Neutrophil (primary cell): ENCODE data around the gene NBL1.

ENCODE experiments used
- H3K27ac ChIP-seq: fragments of 200-600 bp; sonication (generic); 2 replicates; pipeline ENCODE4 v1.5.1; 2016; ENCODE audit warnings: mild to moderate bottlenecking, moderate library complexity
- H3K27me3 ChIP-seq: fragments of 200-600 bp; sonication (generic); 2 replicates; pipeline ENCODE4 v1.6.0; 2016; ENCODE audit warnings: mild to moderate bottlenecking
- H3K36me3 ChIP-seq: fragments of 200-600 bp; sonication (generic); 2 replicates; pipeline ENCODE4 v1.5.1; 2017
- H3K4me1 ChIP-seq, 2 experiments: fragments of 200-600 bp in 1 of 2; sonication (generic) in 1 of 2; 1 replicate in 1 of 2; 2 replicates in 1 of 2; pipeline versions ENCODE4 v1.5.1 to v1.6.1; 2013 to 2016; ENCODE audit warnings: low read depth in 1 of 2, low read length in 1 of 2, mild to moderate bottlenecking in 1 of 2, moderate library complexity in 1 of 2; ENCODE audit not compliant: control insufficient read depth in 1 of 2, insufficient read depth in 1 of 2
- H3K4me3 ChIP-seq, 2 experiments: fragments of 200-600 bp in 1 of 2; sonication (generic) in 1 of 2; 1 replicate in 1 of 2; 2 replicates in 1 of 2; pipeline ENCODE4 v1.5.1; 2013 to 2016; ENCODE audit warnings: low read depth in 1 of 2, low read length in 1 of 2, mild to moderate bottlenecking in 1 of 2, moderate library complexity in 1 of 2
- H3K9me3 ChIP-seq: fragments of 200-600 bp; sonication (generic); 2 replicates; pipeline ENCODE4 v1.5.1; 2016
- CTCF ChIP-seq: fragments of 200-600 bp; sonication (generic); IDR thresholded peaks from 2 replicates; pipeline ENCODE4 v1.5.1; 2016; ENCODE audit warnings: antibody characterized with exemption

Gene NBL1

GRCh38 chr1:19700079-19700777 lies 56.1 kb downstream of the NBL1 start:
- H3K36me3 ChIP-seq: peaks cover 8% of the 10 kb centered on the region
- H3K4me3 ChIP-seq: no peak overlapping the region
- H3K27ac ChIP-seq: no peak overlapping the region
- TF ChIP-seq CTCF: no peak
- no peaks in the 10 kb centered on the region for H3K4me1 ChIP-seq
- H3K27me3 ChIP-seq: no peaks in the 10 kb centered on the region
- no peaks in the 10 kb centered on the region for H3K9me3 ChIP-seq

GRCh38 chr1:19703280-19703679 lies 59.2 kb downstream of the NBL1 start:
- Histone ChIP-seq H3K9me3 (no peaks in the 10 kb centered on the region), H3K27ac (no peak overlapping the region), H3K36me3 (peaks cover 5% of the 10 kb centered on the region), H3K27me3 (no peaks in the 10 kb centered on the region), H3K4me3 (no peak overlapping the region), H3K4me1 (no peaks in the 10 kb centered on the region)
- no peak for TF ChIP-seq CTCF

GRCh38 chr1:19704247-19705113 lies 60.4 kb downstream of the NBL1 start:
- H3K36me3 ChIP-seq: peaks cover 5% of the 10 kb centered on the region
- peak; percentile 45 for TF ChIP-seq CTCF
- H3K9me3 ChIP-seq: no peaks in the 10 kb centered on the region
- H3K27me3 ChIP-seq: no peaks in the 10 kb centered on the region
- H3K27ac ChIP-seq: no peak overlapping the region
- no peaks in the 10 kb centered on the region for H3K4me1 ChIP-seq
- no peak overlapping the region for H3K4me3 ChIP-seq

GRCh38 chr1:19705464-19705863 lies 61.4 kb downstream of the NBL1 start:
- H3K4me3 ChIP-seq: no peak overlapping the region
- H3K27ac ChIP-seq: no peak overlapping the region
- TF ChIP-seq CTCF: no peak
- H3K27me3 ChIP-seq: no peaks in the 10 kb centered on the region
- no peaks in the 10 kb centered on the region for H3K4me1 ChIP-seq
- H3K36me3 ChIP-seq: peaks cover 4% of the 10 kb centered on the region
- no peaks in the 10 kb centered on the region for H3K9me3 ChIP-seq

- H3K4me3 ChIP-seq: no peak overlapping the region
- no peaks in the 10 kb centered on the region for H3K36me3 ChIP-seq
- no peak overlapping the region for H3K27ac ChIP-seq
- no peaks in the 10 kb centered on the region for H3K9me3 ChIP-seq
- H3K4me1 ChIP-seq: no peaks in the 10 kb centered on the region
- no peaks in the 10 kb centered on the region for H3K27me3 ChIP-seq
- no peak for TF ChIP-seq CTCF
Observed at GRCh38 chr1:19706136-19706535, 62.0 kb downstream of the NBL1 start.
